Stimulated activated CD4-positive, alpha-beta T cell treated with anti-CD3 and anti-CD28 coated beads, Interleukin-12 subunit alpha, Interleukin-12 subunit beta, amount 100 ng/mL, for 4 hours (primary cell): ENCODE measurements around the gene SPATA17.

ENCODE experiments used
- DNase-seq: peaks from one replicate; pipeline ENCODE4 v3.0.0-alpha.2; 2020

Gene SPATA17

DNA sequence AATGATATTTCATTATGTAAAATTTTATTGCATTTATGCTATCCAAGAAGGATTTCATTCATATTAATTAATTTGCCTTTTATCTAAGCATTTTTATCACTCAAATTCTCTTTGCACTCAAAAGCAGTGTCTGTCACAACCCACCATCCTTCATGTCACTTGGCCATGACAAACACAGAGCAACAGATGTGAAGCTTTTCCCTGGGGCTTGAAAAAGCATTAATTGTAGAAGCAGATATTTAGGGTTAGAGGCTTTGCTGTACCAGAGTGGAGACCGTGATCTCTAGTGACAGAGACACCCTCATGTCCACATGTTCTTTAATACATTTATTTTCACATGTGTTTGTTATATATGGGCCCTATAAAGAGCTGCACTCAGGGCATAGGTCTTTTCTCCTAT is 230.5 kb downstream of the SPATA17 start:
- no peak for DNase-seq

DNA sequence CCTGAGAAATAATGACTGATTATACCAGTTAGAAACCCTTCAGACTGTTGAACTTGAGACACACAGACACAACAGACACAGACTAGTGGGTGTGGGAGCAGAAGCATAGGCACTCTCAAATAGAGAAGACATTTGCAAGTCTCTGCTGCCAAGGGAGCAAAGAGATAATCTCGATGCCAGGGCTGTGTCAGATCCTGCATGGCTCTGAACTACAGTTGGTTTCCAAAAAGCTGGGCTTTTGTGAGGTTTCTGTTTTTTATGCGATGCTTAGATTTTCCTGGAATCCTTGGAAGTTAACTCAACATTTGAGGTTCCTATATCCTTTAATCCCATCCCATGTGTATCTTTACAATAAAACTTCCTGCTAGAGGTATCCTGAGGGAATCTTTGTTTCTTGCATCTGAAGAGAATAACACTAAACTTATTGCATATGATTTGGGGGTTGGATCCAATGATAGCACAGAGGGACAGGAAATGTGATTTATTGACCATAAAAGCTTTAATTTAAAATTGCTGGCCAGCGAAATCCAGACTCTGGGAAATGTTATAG is 236.4 kb downstream of the SPATA17 start:
- DNase-seq: no peak

DNA sequence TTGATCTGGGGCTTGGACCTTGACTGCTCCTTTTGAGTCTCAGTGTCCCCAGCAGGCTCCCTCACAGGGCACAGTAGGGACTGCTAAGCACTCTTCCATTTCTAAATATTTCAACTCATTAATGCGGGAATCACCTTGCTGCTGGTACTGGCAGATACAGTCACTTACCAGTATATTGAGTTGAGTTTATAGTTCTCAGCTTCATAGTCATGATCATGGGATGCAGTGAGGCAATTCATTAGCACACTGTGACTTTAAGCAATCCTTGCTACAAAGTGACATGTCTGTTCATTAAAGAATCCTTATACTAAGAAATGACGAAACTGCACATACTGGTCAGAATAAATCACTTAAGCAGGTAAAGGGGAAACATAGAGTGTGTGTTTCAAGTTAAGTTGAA is 240.8 kb downstream of the SPATA17 start:
- no peak for DNase-seq

DNA sequence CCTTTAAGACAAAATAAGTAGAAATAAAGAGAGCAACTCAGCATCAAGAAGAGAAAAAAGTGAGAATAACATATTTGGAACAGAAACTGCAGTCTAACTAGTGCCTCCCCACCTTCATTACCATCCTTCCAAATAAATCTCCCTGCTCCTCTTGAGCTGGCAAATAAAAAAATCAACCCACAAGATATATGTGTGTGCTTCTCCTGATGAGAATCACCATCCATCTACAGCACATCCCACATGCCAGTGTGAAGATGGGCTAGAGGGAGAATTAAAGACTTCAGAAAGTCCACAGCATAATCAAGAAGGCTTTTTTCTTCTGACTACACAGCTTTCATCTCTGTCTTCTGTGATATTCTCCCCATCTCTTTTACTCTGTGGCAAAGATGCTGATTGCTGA is 244.1 kb downstream of the SPATA17 start:
- no peak for DNase-seq

DNA sequence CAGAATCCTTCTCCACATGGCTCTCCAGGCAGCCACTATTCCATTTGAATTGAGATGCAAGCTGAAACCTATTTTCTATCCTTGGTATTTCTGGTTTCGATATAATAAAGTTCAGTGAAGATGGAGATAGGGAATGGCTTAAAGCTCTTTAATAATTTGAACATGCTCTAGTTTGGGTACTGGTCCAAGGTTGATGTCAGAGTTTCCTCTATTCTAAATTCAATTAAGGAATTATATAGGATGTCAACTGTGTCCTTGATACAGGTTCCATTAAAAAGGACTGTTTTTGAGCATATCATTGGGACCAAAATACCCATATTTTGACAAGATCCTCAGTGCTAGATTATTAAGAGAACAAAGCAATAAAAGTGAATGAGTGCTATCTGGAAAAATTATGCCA is 245.3 kb downstream of the SPATA17 start:
- no peak for DNase-seq

DNA sequence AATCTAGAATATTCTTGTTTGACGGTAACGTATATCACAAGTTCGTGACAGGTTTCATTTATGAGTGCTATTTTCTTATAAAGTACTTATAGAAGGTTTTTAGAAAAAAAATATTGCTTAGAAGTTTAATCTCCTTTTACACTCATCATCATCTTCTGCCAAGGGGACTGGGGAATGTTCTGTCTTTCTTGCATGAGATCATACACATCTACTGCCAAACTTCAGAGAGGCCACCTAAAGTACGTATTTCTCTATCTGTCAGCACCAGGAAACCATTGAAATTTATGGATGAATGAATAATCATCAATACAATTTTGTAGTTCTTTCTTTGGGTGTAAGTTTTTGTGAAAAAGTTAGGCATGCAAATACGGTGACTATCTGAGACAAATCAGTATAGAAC is 245.8 kb downstream of the SPATA17 start:
- no peak for DNase-seq

DNA sequence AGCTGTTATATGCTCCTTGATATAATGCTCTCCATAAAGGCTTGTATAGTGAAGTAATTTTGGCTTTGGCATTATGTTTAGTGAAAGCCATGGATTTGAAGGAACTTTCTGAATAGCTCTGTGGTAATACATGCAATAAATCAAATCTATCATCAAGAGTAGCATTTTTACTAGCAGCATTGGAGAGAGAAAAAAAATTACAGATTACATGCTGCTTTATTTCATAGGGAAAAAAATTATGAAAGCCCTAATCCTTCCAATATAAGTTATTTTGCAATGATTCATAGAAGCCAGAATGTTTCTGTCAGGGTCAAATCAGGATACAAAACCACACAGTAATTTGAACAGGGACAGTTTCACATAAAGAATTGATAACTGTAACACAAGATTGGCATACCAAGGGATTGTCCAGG is 250.0 kb downstream of the SPATA17 start:
- DNase-seq: no peak

DNA sequence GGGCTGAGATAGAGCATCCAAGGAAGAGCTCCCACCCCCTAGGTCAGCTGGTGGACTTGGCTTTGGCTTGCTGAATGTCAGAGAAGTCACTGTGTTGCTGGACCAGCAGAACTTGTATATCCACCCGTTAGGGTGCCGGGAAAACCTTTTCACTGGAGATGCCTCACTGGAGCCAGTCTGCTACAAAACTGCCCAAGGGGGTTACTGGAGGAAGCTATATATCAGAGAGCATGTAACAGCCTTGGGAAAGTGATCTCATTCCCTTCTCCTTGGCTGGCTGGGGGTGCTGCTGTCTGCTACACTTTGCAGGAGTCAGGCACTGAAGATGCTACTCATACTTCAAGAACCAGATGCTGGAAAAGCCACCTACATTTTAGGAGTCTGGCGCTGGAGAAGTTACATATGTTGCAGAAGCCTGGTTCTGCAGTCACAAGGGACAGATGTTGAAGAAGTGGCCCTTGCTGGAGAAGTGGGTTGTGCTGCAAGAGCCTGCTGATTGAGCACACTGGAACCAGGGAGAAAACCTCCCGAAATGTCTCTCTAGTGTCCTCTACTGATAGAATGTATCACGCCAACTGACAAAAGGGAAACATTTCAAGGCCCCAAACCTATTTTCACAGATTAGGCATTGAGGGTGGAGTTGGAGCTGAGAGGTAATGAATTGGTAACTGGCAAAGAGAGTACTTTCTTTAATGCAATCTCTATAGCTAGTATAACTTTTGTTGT is 250.6 kb downstream of the SPATA17 start:
- DNase-seq: no peak

DNA sequence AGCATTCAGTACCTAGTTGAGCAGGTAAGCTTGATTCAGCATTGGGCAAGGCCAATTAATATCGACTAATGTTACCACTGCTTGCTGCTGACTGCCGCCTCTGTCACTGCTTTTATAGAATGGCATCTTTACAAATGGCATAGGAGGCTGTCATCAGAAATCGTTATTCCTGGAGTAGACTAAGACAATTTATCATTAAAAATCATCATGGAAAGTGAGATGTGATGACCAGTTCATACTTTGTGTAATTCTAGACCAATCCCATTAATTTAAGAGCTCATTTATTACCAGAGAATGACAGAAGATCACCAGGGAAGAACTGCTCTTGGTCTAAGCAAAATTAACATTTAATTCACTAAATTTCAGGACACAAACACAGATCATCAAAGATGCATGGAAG is 254.0 kb downstream of the SPATA17 start:
- DNase-seq: no peak

DNA sequence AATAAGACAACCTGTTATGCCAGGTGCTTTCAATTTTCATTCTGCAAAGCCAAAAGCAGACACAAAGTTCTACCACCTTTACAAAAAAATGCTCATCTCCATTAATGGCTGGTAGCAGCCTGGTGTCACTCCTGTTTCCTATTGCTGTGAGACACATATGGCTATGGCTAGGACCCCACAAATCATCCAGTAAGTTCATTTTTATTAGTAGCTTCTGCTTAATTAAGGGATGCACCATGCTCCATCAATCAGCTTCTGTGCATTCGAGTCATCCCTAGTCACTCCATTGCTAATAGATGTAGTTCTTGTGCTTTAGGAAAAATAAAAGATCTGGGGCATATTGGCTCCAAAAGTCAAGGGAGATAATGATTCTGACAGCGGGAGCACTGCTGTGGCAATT is 257.2 kb downstream of the SPATA17 start:
- no peak for DNase-seq

DNA sequence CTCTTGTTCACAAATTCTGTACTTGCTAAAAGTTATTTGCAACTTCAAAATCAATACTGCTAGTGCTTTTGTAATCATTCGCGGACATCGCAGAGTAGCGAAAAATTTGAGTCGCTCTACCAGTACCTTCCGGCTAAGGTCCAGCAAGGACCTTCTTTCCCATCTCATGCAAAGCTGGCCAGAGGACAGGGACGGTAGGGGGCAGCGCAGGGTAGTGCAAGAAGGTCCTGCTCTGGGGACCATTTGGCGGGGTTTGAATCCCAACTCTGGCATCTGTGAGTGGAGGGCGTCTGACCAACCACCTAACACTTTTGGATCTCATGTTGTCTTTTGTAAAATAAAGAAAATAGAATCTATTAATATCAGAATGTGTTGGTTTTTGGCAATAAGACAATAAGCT is 258.3 kb downstream of the SPATA17 start:
- no peak for DNase-seq

DNA sequence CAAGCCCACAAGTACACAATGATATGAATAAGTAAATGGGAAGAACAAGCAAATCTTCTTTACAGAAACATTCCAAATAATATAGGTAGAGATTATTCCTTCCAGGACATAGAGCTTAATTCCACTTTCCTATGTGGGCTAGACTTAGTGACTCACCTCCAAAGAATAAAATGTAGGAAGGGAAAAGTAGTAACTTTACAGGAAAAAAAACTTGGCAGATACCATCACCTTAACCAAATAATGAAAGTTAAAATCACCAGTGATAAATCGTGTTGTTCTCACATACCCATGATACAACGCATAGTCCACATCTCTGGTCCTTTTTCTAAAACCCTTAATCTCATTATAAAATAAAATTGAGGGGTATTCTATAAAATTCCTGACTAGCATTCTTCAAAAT is 260.8 kb downstream of the SPATA17 start:
- DNase-seq: no peak

DNA sequence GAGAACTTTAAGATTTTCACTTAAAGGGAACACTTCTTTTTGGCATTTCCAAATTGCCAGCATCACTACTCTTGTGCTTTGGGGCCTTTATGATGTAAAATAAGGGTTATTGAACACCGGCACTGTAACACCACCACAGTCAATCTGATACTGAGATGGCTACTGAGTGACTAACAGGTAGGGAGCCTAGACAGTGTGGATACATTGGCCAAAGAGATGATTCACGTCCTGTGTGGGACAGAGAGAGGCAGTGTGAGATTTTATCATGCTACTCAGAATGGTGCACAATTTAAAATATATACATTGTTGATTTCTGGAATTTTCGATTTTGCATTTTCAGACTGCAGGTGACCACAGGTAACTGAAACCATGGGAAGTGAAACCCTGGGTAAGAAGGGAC is 261.6 kb downstream of the SPATA17 start:
- DNase-seq: no peak

DNA sequence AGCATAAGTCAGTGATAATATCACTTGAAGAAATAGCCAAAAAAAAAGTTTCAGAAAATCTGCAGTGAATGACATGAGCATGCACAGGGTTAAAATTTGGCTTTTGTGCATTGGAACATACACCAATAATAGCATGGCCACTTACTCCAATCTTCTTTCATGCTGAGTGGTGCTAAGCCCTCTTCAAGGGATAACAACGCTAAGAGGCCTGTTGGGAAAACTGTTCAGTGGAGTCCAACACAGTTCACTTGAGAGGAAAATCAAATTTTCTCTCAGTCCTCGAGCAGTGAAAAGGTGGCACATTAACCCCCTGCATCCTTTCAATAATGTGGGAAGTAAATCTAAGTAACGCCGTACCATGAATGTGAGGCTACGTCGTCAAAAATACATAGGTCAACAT is 264.7 kb downstream of the SPATA17 start:
- DNase-seq: no peak

DNA sequence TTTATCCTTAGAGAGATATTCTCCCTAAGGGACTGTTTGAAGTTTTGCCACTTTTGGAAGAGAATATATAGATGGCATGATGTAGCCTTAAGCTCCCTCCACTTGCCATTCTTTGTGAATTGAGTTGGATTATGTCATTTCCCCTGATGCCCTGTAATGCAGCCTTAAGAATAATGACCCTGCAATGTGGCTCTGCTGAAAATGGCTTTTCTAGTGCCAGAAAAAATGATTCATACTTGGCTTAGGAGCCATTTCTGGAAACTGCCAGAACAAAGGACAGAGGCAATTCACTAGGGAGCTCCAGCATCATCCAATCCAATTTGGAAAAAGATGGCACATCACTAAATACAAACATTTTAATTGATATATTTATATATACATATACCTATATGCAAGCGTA is 265.3 kb downstream of the SPATA17 start:
- DNase-seq: no peak

DNA sequence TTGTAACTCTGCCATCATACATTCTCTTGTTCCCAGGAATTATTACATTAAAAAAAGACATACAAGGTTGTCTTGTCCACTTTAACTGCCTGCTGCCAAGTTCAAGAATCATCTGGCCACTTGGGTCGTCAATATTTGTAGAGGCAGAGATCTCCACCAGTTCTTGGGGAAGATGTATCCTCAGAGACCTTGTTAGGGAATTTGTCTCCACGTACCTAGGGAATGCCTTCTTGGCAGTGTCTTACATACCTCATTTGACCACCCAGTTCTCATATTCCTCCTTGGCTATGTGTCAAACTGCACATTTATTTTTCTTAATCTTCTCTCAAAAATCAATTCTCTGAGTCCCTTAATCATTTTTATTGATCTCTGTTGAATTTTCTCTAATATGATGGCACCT is 266.0 kb downstream of the SPATA17 start:
- no peak for DNase-seq

DNA sequence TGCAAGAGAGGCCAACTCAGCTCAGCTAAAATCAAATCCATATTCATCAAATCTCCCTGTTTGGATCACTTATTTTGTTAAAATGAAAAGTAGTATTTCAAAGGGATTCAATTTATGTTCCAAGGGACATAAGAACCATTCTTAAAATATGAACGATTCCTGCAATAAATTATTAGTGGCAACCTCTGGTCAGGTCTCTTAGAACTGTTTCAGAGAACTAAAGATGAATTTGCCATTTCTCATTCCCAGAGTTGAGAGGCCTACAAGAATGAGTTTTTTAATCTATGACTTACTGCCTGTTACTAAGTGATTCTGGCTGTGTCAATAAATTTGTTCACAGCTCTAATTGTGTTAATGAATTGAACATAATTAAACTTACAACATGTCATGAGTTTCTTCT is 268.5 kb downstream of the SPATA17 start:
- DNase-seq: no peak

DNA sequence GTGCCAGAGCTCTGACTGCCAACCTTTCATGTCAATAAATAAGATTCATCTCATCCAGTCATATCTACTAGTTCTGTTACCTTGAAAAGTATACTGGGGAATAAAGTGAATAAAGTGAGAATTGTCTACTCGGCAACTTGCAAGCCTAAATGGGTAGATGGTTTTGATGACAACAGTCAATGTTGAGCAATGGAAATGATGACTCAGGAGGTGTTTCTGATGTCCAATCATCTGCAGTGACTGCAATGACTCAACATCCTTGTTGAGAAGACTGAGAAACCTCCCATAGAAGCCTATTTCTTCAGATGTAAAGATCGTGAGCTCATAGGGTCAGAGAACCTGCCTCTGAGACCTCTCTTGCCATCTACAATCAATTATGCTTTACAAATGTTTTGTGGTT is 276.4 kb downstream of the SPATA17 start:
- no peak for DNase-seq

DNA sequence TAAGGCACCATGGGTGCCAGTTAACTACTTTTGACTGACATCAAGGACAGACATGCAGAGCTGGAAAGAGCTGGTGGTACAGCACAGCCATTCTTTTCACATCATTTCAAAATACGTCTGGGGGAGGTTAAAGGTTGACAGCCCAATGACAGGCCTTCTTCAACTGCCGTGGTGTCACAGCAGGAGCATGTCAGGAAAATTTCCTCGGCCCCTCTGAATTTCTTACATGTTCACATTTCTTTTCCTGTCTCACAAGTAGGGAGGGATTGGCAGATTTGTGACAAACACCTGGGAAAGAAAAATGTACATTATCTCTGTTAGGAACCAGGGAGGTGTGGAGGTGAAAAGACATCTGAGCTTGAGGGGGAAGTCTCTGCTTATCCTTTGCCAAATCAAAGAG is 279.1 kb downstream of the SPATA17 start:
- DNase-seq: no peak

DNA sequence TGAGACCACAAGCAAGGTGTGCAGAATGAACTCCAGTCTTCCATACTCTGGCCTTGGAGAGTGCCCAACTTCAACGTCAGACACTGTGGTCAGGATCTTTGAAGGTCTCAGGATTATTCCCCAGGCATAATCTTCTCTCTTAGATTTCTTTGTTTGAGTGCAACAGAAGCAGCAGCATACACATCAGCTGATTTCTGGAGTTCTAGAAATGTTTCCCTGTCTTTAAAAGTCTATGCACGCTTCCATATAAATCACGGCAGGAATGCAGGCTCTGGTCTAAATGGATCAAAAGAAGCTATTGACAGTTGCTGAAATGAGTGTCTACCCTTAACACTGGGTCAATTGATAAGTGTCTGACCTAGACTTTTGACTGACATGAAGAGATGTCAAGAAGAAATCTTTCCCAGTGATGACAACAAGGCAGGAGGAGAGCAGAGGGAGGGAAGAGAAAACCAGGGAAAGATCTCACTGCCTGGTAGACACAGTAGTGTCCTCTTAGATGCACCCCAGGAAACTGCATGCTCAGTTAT is 279.7 kb downstream of the SPATA17 start:
- no peak for DNase-seq

DNA sequence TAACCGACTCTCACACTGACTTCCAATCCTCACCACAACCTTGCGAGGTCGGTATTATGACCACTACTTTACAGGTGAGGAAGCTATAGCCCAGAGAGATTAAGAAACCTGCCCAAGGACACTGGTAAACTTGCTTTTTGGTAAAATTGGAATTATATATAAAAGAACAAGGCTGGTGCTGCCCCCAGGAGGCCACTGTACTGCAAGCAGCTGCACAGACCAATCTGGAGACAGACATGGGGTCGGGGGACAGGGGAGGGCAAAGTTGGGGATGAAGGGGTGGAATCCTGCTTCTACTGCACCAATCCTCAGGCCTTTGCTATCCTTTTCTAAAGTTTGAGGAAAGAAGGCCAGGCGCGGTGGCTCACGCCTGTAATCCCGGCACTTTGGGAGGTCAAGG is 280.8 kb downstream of the SPATA17 start:
- DNase-seq: no peak

DNA sequence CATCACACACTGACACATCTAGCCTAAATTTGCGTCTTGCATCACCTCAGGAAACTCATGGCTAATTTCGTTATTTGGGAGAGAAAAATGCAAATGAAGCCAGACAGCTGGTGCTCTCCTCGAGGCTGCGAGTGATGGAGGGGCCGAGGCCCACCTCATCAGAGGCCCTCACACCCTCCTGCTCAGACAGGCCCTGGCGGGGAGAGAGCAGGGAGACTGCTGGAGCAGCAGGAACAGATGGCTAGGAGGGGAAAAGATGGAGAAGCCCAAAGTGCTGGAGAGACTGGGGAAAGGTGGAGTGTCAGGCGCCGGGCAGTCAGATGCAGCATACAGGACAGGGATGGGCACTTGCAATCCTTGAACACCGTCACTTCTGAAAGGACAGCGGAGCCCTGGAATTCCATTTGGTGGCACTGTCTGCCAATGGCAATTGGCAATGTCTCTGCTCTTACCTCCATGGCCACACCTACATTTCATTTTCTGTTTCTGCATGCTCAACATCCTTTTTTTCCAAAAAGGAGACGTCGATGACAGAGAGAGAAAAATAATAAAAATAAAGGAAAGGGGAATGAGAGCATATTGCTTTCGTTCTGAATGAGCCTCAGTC is 286.2 kb downstream of the SPATA17 start:
- DNase-seq: no peak

DNA sequence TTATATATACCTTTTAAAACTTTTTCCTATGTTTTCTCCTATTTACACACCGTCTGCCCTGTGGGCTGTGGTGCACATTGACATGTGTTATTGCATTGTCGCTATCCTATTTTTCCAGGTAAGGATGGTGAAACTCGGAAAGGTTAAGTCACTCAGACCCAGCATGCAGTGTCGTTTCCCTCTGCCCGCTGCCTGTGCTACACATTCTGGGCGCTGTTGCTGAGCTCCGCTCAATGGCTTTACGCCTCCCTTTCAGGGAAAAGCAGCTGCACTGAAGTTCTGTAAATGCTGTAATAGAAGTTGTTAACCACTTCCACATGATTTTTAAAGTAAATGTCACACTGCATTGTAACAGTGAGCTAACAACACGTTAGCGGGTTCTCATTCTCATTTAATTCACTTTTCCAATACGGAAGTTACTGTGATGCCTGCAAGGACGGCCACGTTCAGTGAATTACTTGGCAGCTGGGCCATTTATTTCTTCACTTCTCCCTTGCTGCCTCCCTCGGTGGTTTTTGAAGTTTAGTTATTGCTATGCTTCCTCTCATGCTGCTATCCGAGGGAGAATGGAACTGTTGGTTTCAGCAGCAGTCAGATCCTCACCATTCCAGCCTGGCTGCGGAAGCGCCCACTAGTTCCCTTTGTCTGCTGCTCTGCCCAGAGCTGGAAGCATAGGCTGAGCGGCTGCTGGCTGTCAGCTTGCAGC is 288.7 kb downstream of the SPATA17 start:
- DNase-seq: no peak
